ENCODE measurements around the gene ZNF436. TPM values are rescaled to one million over a fixed set of nuclear protein-coding genes. Genes with fewer than 3 reads are reported as not detected.

ZNF436 gene
- total RNA-seq, 4 donors from 2014 or later: 22.8 to 35.0 (median 30.2) TPM

DNA sequence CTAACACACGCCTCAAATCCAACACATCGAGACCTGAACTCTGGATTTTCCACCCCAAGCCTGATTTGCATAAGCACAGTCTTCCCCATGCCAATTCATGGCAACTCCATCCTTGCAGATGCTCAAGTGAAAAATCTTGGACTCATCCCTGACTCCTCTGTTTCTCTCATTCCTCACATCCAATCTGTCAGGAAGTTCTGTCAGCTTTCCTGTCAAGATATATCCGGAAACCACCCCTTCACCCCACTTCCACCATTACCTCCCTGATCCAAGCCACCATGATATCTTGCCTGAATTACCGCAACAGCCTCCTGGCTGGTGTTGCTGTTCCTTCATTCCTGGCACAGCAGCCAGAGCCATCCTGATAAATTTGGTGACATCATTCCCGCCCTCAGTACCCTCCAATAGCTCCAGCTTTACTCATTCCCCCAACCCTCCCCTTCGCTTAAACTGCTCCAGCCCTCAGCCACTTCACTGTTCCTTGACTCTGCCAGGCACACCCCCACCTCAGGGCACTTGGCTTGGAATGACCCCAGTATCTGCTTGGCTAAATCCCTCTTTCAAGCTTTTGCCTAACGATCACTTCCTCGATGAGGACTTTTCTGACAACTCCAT, 37.5 kb upstream of the ZNF436 start:
- DNase-seq (ENCODE audit: low spot score in 2 of 2): no peak
- H3K36me3 ChIP-seq: peaks cover 0 to 11% (median 0%) of the 10 kb centered on the region in 3 donors
- H3K27me3 ChIP-seq: no peaks in the 10 kb centered on the region
- no peak overlapping the region for H3K4me3 ChIP-seq
- H3K27ac ChIP-seq: no peak overlapping the region
- H3K9me3 ChIP-seq: no peaks in the 10 kb centered on the region
- TF ChIP-seq, protein P1, sequence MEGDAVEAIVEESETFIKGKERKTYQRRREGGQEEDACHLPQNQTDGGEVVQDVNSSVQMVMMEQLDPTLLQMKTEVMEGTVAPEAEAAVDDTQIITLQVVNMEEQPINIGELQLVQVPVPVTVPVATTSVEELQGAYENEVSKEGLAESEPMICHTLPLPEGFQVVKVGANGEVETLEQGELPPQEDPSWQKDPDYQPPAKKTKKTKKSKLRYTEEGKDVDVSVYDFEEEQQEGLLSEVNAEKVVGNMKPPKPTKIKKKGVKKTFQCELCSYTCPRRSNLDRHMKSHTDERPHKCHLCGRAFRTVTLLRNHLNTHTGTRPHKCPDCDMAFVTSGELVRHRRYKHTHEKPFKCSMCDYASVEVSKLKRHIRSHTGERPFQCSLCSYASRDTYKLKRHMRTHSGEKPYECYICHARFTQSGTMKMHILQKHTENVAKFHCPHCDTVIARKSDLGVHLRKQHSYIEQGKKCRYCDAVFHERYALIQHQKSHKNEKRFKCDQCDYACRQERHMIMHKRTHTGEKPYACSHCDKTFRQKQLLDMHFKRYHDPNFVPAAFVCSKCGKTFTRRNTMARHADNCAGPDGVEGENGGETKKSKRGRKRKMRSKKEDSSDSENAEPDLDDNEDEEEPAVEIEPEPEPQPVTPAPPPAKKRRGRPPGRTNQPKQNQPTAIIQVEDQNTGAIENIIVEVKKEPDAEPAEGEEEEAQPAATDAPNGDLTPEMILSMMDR (IDR thresholded peaks at IDR 0.05): no peak
- no peak for TF ChIP-seq EP300 (IDR thresholded peaks at IDR 0.05)
- H3K4me1 ChIP-seq: peaks cover 0 to 29% (median 17%) of the 10 kb centered on the region in 4 donors
- WGBS, 2 donors: 86 to 90% methylated on average over 8 of the region's 8 CpGs

DNA sequence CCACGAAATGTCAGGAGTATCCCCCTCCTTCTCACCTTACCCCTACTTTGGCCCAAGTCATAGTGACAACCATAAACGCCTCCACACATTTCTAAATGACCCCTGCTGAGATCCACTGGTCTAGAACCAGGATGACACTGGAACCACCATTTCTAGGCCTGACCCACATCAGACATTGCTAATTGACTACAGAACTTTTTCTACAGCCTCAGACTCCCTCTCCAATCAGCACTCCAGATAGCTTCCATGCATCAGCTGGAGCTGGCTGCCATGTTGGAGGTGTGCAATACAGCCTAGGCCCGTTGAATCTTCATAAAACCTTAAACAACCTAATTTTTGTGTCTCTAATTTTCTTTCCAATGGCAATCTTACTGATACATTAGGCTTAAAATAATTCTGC, 36.3 kb upstream of the ZNF436 start:
- Histone ChIP-seq H3K4me3 (no peak overlapping the region), H3K36me3 (peaks cover 0 to 11% (median 0%) of the 10 kb centered on the region in 3 donors), H3K4me1 (peaks cover 0 to 37% (median 17%) of the 10 kb centered on the region in 4 donors), H3K27me3 (no peaks in the 10 kb centered on the region), H3K27ac (no peak overlapping the region), H3K9me3 (no peaks in the 10 kb centered on the region)
- no peak for DNase-seq (ENCODE audit: low spot score in 2 of 2)
- 85 to 90% methylated on average over 3 of the region's 3 CpGs for WGBS, 2 donors
- TF ChIP-seq EP300 (IDR thresholded peaks at IDR 0.05): no peak
- no peak for TF ChIP-seq POLR2A (IDR thresholded peaks at IDR 0.05)
- TF ChIP-seq, protein P1 (IDR thresholded peaks at IDR 0.05): no peak

DNA sequence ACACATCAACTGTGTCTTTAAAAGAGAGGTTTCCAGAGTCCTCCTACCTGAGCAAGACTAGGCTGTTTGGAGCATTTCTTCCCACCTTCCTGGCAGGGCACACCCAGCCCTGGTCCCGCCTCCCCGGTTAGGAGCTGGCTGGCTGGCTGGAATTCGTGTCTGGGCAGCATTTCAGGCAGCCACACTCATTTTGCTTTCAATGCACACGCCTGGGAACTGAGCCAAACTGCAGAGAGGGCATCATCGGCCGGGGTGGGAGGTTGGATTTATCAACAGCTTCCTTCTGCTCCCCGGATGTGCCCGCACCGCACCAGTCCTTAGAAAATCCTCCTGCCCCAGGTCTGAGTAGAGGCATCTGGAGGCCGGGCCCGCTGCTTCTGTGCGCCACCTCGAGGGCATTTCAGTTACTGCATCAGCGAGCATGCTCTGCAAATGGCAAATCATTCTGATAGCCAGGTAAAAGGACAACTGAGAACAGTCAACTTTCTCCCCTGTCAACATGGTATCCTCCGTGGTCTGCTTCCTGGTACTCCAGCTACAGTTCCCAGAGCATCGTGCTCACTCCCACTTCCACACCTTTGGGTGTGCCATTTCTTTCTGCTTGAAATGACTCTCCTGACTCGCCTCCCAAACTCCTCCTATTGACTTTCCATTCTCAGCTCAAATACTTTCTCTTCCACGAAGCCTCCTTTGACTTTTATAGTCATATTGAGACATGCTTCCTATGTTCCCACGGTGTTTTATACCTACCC, 34.3 kb upstream of the ZNF436 start:
- peaks cover 0 to 42% (median 17%) of the 10 kb centered on the region in 4 donors for H3K4me1 ChIP-seq
- no peaks in the 10 kb centered on the region for H3K27me3 ChIP-seq
- peaks cover 0 to 13% (median 0%) of the 10 kb centered on the region in 3 donors for H3K36me3 ChIP-seq
- peak; percentile 83 to 92 for DNase-seq (ENCODE audit: low spot score in 2 of 2)
- peak overlapping the region in 3 of 4 donors; percentile 51 to 73 (median 67) for H3K27ac ChIP-seq
- TF ChIP-seq POLR2A (IDR thresholded peaks at IDR 0.05) (no peak), EP300 (IDR thresholded peaks at IDR 0.05) (peak in 1 of 2 donors; percentile 75)
- TF ChIP-seq, protein P1 (IDR thresholded peaks at IDR 0.05): peak; percentile 90 to 98 (median 94)
- H3K4me3 ChIP-seq: peak overlapping the region in 1 of 4 donors; percentile 3
- WGBS, 2 donors: 7 to 8% methylated on average over 19 of the region's 19 CpGs
- H3K9me3 ChIP-seq: no peaks in the 10 kb centered on the region

DNA sequence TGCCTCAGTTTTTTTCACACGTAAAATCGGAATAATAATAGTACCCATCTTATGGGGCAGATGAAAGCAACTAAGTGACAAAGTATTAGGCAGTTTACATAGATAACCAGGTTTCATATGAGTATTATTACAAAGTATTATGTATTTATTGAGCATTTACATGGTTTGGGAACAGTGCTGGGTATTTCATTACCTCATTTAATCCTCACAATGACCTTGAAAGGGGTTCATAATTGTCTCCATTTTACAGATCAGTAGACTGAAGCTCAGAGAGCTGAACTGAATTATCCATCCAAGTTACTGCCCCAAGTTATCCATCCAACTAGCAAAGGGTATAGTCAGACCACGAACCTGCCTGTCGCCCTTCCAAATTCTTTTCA, 33.7 kb upstream of the ZNF436 start:
- no peaks in the 10 kb centered on the region for H3K9me3 ChIP-seq
- TF ChIP-seq POLR2A (IDR thresholded peaks at IDR 0.05) (no peak), EP300 (IDR thresholded peaks at IDR 0.05) (no peak)
- TF ChIP-seq, protein P1 (IDR thresholded peaks at IDR 0.05): no peak
- H3K27me3 ChIP-seq: no peaks in the 10 kb centered on the region
- H3K27ac ChIP-seq: peak overlapping the region in 3 of 4 donors; percentile 51 to 73 (median 67)
- H3K4me3 ChIP-seq: peak overlapping the region in 1 of 4 donors; percentile 3
- H3K36me3 ChIP-seq: peaks cover 0 to 7% (median 0%) of the 10 kb centered on the region in 3 donors
- peaks cover 0 to 42% (median 17%) of the 10 kb centered on the region in 4 donors for H3K4me1 ChIP-seq
- no peak for DNase-seq (ENCODE audit: low spot score in 2 of 2)
- WGBS, 2 donors: 70 to 78% methylated on average over 4 of the region's 4 CpGs

DNA sequence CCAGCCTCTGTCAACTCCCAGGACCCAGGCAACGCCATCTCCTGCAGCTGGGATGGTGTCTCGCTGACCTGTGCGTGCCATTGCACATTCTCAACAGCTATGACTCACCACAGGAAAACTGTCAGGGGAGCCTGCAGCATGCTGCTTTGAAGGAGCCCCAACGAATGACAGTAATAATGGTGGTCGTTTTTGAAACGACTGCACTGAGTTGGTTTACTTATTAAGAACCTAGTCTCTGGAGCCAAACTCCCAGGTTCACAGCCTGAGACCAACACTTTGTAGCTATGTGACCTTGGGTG, 33.4 kb upstream of the ZNF436 start:
- peaks cover 0 to 3% (median 0%) of the 10 kb centered on the region in 3 donors for H3K36me3 ChIP-seq

More for the DNA sequence above, 33.4 kb upstream of the ZNF436 start:
- Histone ChIP-seq H3K27me3 (no peaks in the 10 kb centered on the region), H3K9me3 (no peaks in the 10 kb centered on the region), H3K4me1 (peaks cover 0 to 42% (median 17%) of the 10 kb centered on the region in 4 donors), H3K4me3 (no peak overlapping the region), H3K27ac (peak overlapping the region in 1 of 4 donors; percentile 67)
- TF ChIP-seq POLR2A (IDR thresholded peaks at IDR 0.05) (no peak), EP300 (IDR thresholded peaks at IDR 0.05) (no peak)
- TF ChIP-seq, protein P1 (IDR thresholded peaks at IDR 0.05): no peak
- peak in 1 of 2 donors; percentile 14 for DNase-seq (ENCODE audit: low spot score in 2 of 2)
- 30 to 32% methylated on average over 6 of the region's 6 CpGs for WGBS, 2 donors
